Measurements from ENCODE around the gene GH2. TPM values are rescaled to one million over a fixed set of nuclear protein-coding genes. Genes with fewer than 3 reads are reported as not detected.

Gene GH2
- total RNA-seq, 2 donors from 2014 or later = not detected

DNA sequence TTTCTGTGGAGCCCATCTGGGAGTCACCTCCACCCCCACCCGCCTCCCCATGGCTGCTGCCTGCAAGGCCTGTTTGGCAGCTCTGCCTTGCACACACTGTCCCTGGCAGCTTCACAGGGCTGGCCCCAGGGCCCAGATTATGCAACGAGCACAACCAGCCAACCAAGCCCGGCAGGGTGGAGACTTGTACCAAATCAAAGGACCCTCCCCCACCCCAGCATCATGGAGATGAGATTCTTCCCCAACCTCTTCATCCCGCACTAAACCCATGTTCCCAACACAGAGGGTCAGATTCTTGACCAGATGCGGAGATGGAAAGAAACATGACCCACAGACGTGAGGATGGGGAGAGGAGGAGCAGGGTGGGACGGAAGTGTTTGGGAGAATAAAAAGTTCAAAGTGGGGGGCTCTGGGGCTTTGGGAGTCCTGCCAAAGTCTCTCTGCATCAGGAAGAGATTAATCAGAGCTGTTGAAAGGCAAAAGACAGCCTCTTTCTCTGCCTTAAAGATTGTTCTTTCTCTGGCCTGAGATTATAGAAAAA, 43.0 kb downstream of the GH2 start:
- Histone ChIP-seq H3K27ac (peak overlapping the region; percentile 93 to 94), H3K9me3 (no peaks in the 10 kb centered on the region), H3K27me3 (replicated peaks; ENCODE audit: insufficient read depth) (no peaks in the 10 kb centered on the region), H3K4me3 (peak overlapping the region; percentile 58), H3K36me3 (peaks cover 36% of the 10 kb centered on the region), H3K4me1 (ENCODE audit: control insufficient read depth in 1 of 2, low read depth in 2 of 2) (peaks cover 38 to 66% of the 10 kb centered on the region in 2 donors)
- DNase-seq (ENCODE audit: low spot score) = peak; percentile 87
- TF ChIP-seq, protein P1, sequence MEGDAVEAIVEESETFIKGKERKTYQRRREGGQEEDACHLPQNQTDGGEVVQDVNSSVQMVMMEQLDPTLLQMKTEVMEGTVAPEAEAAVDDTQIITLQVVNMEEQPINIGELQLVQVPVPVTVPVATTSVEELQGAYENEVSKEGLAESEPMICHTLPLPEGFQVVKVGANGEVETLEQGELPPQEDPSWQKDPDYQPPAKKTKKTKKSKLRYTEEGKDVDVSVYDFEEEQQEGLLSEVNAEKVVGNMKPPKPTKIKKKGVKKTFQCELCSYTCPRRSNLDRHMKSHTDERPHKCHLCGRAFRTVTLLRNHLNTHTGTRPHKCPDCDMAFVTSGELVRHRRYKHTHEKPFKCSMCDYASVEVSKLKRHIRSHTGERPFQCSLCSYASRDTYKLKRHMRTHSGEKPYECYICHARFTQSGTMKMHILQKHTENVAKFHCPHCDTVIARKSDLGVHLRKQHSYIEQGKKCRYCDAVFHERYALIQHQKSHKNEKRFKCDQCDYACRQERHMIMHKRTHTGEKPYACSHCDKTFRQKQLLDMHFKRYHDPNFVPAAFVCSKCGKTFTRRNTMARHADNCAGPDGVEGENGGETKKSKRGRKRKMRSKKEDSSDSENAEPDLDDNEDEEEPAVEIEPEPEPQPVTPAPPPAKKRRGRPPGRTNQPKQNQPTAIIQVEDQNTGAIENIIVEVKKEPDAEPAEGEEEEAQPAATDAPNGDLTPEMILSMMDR (IDR thresholded peaks at IDR 0.05) = no peak
- no peak for ATAC-seq (ENCODE audit: insufficient number of reproducible peaks, low FRiP score, low read depth)

DNA sequence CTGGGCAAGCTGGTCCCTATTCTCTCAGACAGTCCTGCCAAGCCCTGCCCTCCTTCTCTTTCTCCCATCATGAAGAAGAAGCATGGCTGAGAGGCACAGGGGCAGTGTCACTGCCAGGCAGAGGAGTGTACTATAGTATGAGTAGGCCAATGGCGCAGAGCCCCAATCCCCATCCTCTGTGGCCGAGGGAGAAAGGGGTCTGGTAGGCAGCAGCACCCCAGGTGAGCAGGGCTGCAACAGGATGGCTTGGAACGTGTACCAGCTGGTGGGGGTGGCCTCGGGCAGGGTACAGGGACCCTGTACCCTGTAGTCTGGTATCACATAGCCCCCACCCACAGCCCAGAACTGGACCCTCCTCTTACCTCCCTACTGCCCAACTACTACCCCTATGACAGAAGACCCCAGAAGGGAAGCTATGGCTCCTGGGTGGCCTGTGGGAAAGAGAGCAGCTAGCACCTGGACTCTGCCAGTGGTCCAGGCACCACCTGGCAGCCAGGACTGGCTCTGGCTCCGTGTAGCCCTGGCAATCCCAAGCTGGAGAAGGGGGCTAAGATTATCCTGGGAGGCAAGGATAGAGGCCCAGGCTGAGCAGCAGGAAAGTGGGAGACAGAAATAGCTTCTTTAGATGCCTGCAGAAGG, 43.7 kb downstream of the GH2 start:
- no peak for DNase-seq (ENCODE audit: low spot score)
- Histone ChIP-seq H3K9me3 (no peaks in the 10 kb centered on the region), H3K27ac (peak overlapping the region; percentile 93 to 94), H3K36me3 (peaks cover 42% of the 10 kb centered on the region), H3K4me3 (peak overlapping the region; percentile 58), H3K4me1 (ENCODE audit: control insufficient read depth in 1 of 2, low read depth in 2 of 2) (peaks cover 37 to 60% of the 10 kb centered on the region in 2 donors), H3K27me3 (replicated peaks; ENCODE audit: insufficient read depth) (no peaks in the 10 kb centered on the region)
- TF ChIP-seq, protein P1 (IDR thresholded peaks at IDR 0.05) = no peak
- no peak for ATAC-seq (ENCODE audit: insufficient number of reproducible peaks, low FRiP score, low read depth)

DNA sequence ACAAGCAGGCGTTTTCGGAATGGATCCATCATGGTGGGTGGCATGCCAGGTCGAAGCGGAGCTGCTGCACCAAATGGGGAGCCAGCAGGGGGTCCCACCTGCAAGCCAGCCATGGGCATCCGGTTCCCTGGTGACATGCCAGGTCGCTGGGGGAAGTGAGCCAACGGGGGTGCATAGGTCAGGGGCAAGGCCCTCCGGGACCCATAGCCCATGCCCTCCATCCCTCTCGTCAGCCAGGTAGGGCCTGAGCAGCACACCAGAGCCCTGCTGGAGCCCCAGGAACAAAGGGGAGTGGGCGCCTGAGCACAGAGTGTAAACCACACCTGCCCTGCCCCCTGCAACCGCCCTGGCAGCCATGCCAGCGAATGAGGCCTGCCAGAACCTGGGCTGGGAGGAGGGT, 44.3 kb downstream of the GH2 start:
- peak overlapping the region; percentile 93 to 94 for H3K27ac ChIP-seq
- H3K27me3 ChIP-seq (replicated peaks; ENCODE audit: insufficient read depth) = no peaks in the 10 kb centered on the region
- TF ChIP-seq, protein P1 (IDR thresholded peaks at IDR 0.05) = no peak
- ATAC-seq (ENCODE audit: insufficient number of reproducible peaks, low FRiP score, low read depth) = no peak
- peaks cover 48% of the 10 kb centered on the region for H3K36me3 ChIP-seq
- no peaks in the 10 kb centered on the region for H3K9me3 ChIP-seq
- DNase-seq (ENCODE audit: low spot score) = no peak
- no peak overlapping the region for H3K4me3 ChIP-seq
- peaks cover 37 to 60% of the 10 kb centered on the region in 2 donors for H3K4me1 ChIP-seq (ENCODE audit: control insufficient read depth in 1 of 2, low read depth in 2 of 2)

DNA sequence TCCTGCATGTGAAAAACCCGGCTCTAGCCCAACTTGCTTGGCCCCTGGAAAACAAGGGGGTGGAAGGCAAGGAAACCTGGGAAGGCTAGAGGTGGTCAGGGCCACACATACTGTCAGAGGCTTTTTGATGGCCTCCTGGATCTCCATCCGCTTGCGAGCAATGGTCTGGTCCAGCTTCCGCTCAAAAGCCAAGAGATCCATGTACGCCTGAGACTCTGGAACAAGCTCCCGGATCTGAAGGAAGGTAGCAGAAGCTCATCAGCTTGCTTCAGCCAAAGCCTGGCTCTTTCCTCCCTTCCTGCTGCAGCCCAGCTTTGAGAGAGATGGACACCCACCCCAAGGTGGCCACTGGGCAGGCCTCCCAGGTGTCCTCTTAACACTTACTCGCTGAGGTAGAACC, 44.9 kb downstream of the GH2 start:
- Histone ChIP-seq H3K27ac (peak overlapping the region; percentile 93 to 94), H3K27me3 (replicated peaks; ENCODE audit: insufficient read depth) (no peaks in the 10 kb centered on the region), H3K4me3 (no peak overlapping the region), H3K36me3 (peaks cover 55% of the 10 kb centered on the region), H3K9me3 (no peaks in the 10 kb centered on the region), H3K4me1 (ENCODE audit: control insufficient read depth in 1 of 2, low read depth in 2 of 2) (peaks cover 37 to 60% of the 10 kb centered on the region in 2 donors)
- TF ChIP-seq, protein P1 (IDR thresholded peaks at IDR 0.05) = no peak
- no peak for ATAC-seq (ENCODE audit: insufficient number of reproducible peaks, low FRiP score, low read depth)
- DNase-seq (ENCODE audit: low spot score) = no peak

DNA sequence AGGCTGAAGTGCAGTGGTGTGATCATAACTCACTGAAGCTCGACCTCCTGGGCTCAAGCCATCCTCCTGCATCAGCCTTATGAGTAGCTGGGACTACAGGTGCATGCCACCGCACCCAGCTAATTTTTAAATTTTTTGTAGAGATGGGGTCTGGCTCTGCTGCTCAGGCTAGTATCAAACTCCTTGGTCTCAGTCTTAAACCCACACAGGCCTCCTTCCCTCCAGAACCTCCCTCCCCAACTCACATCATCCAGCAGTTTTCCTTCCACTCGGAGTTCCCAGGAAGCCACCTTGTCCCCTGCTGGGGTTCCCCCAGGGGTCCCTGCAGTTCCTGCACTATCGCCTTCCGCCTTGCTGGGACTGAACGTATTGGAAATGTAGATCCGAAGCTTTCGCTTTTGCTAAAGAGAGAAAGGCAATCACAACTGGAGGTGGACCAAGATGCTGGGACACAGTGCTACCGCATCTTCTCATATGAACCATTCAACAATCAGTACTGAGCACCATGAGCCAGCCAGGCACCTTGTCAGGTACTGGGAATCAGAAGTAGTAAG, 46.5 kb downstream of the GH2 start:
- DNase-seq (ENCODE audit: low spot score) (no peak), ATAC-seq (ENCODE audit: insufficient number of reproducible peaks, low FRiP score, low read depth) (no peak)
- TF ChIP-seq, protein P1 (IDR thresholded peaks at IDR 0.05) = no peak
- H3K27ac ChIP-seq = no peak overlapping the region
- peaks cover 27 to 46% of the 10 kb centered on the region in 2 donors for H3K4me1 ChIP-seq (ENCODE audit: control insufficient read depth in 1 of 2, low read depth in 2 of 2)
- peaks cover 70% of the 10 kb centered on the region for H3K36me3 ChIP-seq
- no peak overlapping the region for H3K4me3 ChIP-seq
- no peaks in the 10 kb centered on the region for H3K9me3 ChIP-seq
- H3K27me3 ChIP-seq (replicated peaks; ENCODE audit: insufficient read depth) = no peaks in the 10 kb centered on the region
